Activated naive CD8-positive, alpha-beta T cell treated with anti-CD3 and anti-CD28 coated beads, Interleukin-2, amount 50 U/mL, for 24 hours (primary cell): ENCODE data around the gene BMPR1B.
A peak's percentile ranks its signal among the peaks of the same experiment; 100 is the strongest.

Experiments
- ATAC-seq: fragments of 150-1000 bp; cut with Tn5 transposase; one replicate; pipeline ENCODE4 v1.10.0; 2021
- DNase-seq: peaks from one replicate; pipeline ENCODE4 v3.0.0; 2021
- H3K27ac Mint-ChIP-seq: one replicate; pipeline ENCODE4 v1.8.0; 2021; ENCODE audit warnings: mild to moderate bottlenecking, mixed read lengths
- H3K27me3 Mint-ChIP-seq: one replicate; pipeline ENCODE4 v1.8.0; 2021; ENCODE audit warnings: mixed read lengths
- H3K36me3 Mint-ChIP-seq: one replicate; pipeline ENCODE4 v1.8.0; 2021; ENCODE audit warnings: low read depth, mixed read lengths
- H3K4me1 Mint-ChIP-seq: one replicate; pipeline ENCODE4 v1.8.0; 2021; ENCODE audit warnings: mixed read lengths
- H3K4me3 Mint-ChIP-seq: one replicate; pipeline ENCODE4 v1.8.0; 2021; ENCODE audit warnings: mild to moderate bottlenecking, moderate library complexity, mixed read lengths
- H3K9me3 Mint-ChIP-seq: one replicate; pipeline ENCODE4 v1.8.0; 2021; ENCODE audit warnings: mixed read lengths

Gene BMPR1B

GRCh38 chr4:94743838-94744237, 13.9 kb upstream of the BMPR1B start:
- Mint-ChIP-seq H3K4me1 (no peaks in the 10 kb centered on the region), H3K36me3 (no peaks in the 10 kb centered on the region), H3K27me3 (no peaks in the 10 kb centered on the region), H3K27ac (no peak overlapping the region), H3K9me3 (no peaks in the 10 kb centered on the region), H3K4me3 (no peak overlapping the region)
- no peak for ATAC-seq
- DNase-seq: no peak

DNA sequence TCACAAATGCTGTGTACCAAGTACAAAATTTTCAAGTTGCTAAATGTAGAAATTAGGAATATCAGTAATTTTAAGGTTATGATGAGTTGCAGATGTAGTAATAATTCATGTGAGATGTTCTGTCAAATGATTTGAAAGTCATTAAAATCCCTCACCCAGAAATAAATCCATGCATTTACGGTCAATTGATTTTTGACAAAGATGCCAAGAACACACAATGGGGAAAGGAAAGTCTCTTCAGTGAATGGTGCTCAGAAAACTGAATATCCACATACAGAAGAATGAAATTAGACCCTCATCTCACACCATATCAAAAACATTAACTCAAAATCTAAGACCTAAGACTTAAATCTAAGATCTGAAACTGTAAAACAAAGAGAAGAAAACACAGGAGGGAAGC, 12.9 kb upstream of the BMPR1B start:
- no peaks in the 10 kb centered on the region for H3K27me3 Mint-ChIP-seq
- no peak overlapping the region for H3K4me3 Mint-ChIP-seq
- H3K36me3 Mint-ChIP-seq: no peaks in the 10 kb centered on the region
- H3K27ac Mint-ChIP-seq: no peak overlapping the region
- ATAC-seq: no peak
- no peaks in the 10 kb centered on the region for H3K4me1 Mint-ChIP-seq
- no peaks in the 10 kb centered on the region for H3K9me3 Mint-ChIP-seq
- DNase-seq: no peak

- no peak for DNase-seq
- H3K27ac Mint-ChIP-seq: no peak overlapping the region
- no peak overlapping the region for H3K4me3 Mint-ChIP-seq
- H3K36me3 Mint-ChIP-seq: no peaks in the 10 kb centered on the region
- H3K9me3 Mint-ChIP-seq: no peaks in the 10 kb centered on the region
- no peaks in the 10 kb centered on the region for H3K27me3 Mint-ChIP-seq
- no peak for ATAC-seq
- H3K4me1 Mint-ChIP-seq: no peaks in the 10 kb centered on the region
These were observed 11.0 kb upstream of the BMPR1B start for GRCh38 chr4:94746746-94747145.

DNA sequence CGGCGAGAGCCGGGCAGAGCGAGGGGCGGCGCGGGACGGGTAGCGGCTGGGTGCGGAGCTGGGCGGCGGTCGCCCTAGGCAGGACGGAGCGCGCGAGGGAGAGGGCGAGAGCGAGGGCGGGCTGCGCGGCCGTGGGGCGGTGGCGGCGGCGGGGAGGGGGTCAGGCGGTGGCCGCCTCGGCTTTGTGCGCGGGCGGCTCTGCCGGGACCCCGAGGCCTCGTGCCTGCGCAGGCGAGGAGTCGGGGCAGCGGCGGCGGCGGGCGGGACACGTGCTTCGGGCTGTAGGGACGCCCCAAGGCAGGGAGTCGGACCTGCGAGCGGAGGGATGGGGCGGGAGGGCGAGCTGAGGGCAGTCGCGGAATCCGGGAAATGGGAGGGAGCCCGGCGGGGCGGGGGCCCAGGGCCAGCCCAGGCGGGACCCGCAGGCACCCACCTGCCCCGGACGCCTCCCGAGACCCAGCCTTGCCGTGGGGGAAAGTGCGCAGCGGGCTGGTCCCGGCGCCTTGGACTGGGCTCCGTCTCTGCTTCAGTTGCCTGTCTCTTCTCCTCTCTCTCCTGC, 465 bp downstream of the BMPR1B start:
- DNase-seq (peak; percentile 6), ATAC-seq (peak; percentile 34)
- peaks cover 58% of the 10 kb centered on the region for H3K27me3 Mint-ChIP-seq
- H3K27ac Mint-ChIP-seq: no peak overlapping the region
- peak overlapping the region; percentile 60 for H3K4me3 Mint-ChIP-seq
- H3K4me1 Mint-ChIP-seq: peaks cover 7% of the 10 kb centered on the region
- no peaks in the 10 kb centered on the region for H3K9me3 Mint-ChIP-seq
- H3K36me3 Mint-ChIP-seq: no peaks in the 10 kb centered on the region

DNA sequence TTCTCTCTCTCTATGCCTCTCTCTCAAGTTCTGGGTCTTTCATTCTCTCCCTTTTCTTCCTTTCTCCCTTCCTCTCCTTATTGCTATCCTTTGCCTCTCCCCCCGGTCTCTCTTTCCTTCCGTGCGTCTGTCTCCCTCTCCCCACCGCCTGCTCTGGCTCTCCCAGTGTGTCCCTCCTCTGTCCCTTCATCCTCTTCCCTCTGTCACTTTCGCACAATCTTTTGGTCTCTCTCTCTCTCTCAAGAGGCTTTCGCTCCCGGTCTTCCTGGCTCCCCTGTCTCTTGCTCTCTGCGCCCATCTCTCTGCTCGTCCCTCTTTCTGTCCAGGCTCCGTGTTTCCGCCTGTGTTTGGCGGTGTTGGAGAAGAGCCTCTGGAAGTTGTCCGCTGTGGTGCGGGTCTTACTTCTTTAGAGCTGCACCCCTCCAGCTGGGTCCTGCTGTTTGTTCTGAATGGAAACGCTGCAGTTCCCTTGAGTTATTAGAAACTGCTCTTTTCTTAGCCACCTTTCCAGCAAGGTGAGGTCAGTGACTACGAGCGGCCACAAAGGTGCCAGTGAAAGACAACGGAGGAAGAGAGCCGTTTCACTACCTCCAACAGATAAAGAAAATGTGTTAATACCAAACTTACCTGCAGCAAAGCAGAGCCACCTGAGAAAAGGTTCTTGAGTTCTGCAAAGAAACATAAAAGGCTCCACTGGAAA, 1.1 kb downstream of the BMPR1B start:
- no peaks in the 10 kb centered on the region for H3K36me3 Mint-ChIP-seq
- H3K27ac Mint-ChIP-seq: no peak overlapping the region
- no peaks in the 10 kb centered on the region for H3K9me3 Mint-ChIP-seq
- H3K4me1 Mint-ChIP-seq: peaks cover 7% of the 10 kb centered on the region
- H3K27me3 Mint-ChIP-seq: peaks cover 55% of the 10 kb centered on the region
- peak overlapping the region; percentile 60 for H3K4me3 Mint-ChIP-seq
- ATAC-seq (no peak), DNase-seq (no peak)

DNA sequence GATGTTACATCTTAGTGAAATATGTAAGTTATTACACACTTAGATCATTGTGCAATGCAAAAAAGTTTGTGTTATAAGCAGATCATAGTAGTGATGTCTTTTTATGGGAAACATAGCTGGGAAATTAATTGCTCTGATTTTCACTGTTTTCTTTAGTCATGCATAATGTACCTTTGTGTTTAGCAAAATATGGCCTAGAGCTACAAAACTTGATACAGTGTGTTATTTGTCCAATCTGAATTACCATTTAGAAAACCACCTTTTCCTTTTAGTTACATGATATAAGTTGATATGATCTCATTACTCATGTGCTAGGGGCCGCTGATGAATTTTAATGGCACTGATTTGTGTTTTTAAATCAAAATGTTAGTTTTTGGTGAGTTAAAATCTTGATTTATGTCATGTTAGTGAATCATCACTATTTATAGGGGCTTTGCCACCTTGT, 2.0 kb downstream of the BMPR1B start:
- Mint-ChIP-seq H3K27ac (no peak overlapping the region), H3K4me3 (no peak overlapping the region), H3K27me3 (peaks cover 51% of the 10 kb centered on the region), H3K36me3 (no peaks in the 10 kb centered on the region), H3K4me1 (peaks cover 7% of the 10 kb centered on the region), H3K9me3 (no peaks in the 10 kb centered on the region)
- no peak for ATAC-seq
- DNase-seq: no peak

DNA sequence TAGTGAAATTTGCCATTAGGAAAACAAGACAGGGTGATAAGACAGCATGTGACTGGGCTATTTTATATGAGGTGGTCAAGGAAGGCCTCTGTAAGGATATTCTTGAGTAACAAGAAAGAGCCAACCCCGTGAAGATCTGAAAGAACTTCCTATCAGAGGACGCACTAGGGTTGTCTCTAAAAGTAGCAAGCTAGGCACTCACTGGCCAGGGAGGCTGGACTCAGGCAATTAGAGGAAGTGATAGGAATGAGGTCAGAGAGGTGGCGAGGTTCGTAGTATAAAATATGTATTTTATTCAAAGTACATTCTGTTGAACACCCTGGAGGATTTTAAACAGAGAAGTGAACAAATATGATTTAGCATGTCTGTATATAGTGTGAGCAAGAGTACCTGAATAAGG, 4.6 kb downstream of the BMPR1B start:
- Mint-ChIP-seq H3K27me3 (peaks cover 33% of the 10 kb centered on the region), H3K27ac (no peak overlapping the region), H3K4me3 (no peak overlapping the region), H3K9me3 (no peaks in the 10 kb centered on the region), H3K4me1 (peaks cover 6% of the 10 kb centered on the region), H3K36me3 (no peaks in the 10 kb centered on the region)
- DNase-seq (no peak), ATAC-seq (no peak)

DNA sequence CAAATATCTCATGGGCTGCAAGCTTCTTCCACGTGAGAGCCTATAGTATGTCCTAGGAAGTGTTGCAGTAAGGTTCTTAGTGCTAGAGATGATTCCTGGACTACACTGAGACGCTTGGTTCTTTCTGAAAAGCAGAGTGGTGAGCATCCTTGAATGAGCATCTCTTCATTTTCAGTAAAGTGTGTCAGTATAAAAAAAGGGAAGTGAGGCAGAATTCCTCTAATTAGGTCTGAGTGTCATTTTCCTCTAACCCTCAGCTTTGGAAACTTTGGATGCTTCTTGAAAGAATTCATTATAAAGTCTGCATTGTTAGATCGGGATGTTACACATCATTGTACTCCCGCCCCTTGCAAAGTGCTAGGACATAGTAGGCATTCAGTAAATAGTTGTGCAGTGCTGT, 5.2 kb downstream of the BMPR1B start:
- no peak overlapping the region for H3K27ac Mint-ChIP-seq
- H3K4me3 Mint-ChIP-seq: no peak overlapping the region
- ATAC-seq: no peak
- H3K9me3 Mint-ChIP-seq: no peaks in the 10 kb centered on the region
- peaks cover 5% of the 10 kb centered on the region for H3K4me1 Mint-ChIP-seq
- H3K36me3 Mint-ChIP-seq: no peaks in the 10 kb centered on the region
- peaks cover 29% of the 10 kb centered on the region for H3K27me3 Mint-ChIP-seq
- no peak for DNase-seq

DNA sequence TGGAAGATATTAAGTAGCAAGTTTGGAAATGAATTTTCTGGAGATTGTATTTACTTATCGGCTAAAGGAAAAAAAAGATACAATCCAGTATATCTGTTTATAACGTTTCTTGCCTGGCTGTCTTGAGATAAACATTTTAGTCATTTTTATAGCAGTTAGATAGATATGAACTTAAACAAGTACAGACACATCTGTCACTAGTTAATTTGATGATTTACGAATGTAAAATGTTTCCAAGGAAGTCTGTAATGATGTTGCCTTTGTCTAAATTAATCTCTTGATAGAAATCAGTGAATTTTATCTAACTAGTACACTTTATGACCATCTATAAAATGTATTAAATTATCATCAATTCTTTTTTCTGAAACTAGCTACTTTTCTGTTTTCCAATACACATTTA, 5.7 kb downstream of the BMPR1B start:
- no peak overlapping the region for H3K4me3 Mint-ChIP-seq
- H3K4me1 Mint-ChIP-seq: peaks cover 4% of the 10 kb centered on the region
- peaks cover 31% of the 10 kb centered on the region for H3K27me3 Mint-ChIP-seq
- no peak for DNase-seq
- no peaks in the 10 kb centered on the region for H3K9me3 Mint-ChIP-seq
- no peak for ATAC-seq
- no peaks in the 10 kb centered on the region for H3K36me3 Mint-ChIP-seq
- no peak overlapping the region for H3K27ac Mint-ChIP-seq

GRCh38 chr4:94764069-94764468, 6.3 kb downstream of the BMPR1B start:
- no peak for ATAC-seq
- H3K4me1 Mint-ChIP-seq: no peaks in the 10 kb centered on the region
- H3K27ac Mint-ChIP-seq: no peak overlapping the region
- H3K4me3 Mint-ChIP-seq: no peak overlapping the region
- no peak for DNase-seq
- H3K36me3 Mint-ChIP-seq: no peaks in the 10 kb centered on the region
- no peaks in the 10 kb centered on the region for H3K9me3 Mint-ChIP-seq
- peaks cover 26% of the 10 kb centered on the region for H3K27me3 Mint-ChIP-seq

DNA sequence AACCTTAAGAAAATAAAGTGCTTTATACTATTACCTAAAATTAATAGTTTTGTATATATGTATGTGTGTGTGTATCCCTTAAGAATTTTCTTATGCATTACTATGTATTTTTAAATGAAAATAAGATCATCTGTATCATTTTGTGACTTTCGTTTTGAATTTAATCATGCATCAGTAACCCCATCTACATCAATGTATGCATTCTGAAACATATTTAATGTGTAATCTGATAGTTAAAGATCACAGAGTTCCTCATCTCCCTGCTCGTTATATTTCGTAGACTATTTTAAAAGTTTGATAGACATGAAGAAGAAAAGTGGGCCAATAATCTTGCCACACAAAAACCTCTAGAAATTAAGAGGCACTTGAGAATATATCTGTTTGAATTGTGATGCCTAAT, 7.4 kb downstream of the BMPR1B start:
- Mint-ChIP-seq H3K9me3 (no peaks in the 10 kb centered on the region), H3K36me3 (no peaks in the 10 kb centered on the region), H3K27ac (no peak overlapping the region), H3K4me3 (no peak overlapping the region), H3K4me1 (no peaks in the 10 kb centered on the region), H3K27me3 (peaks cover 15% of the 10 kb centered on the region)
- DNase-seq (no peak), ATAC-seq (no peak)

DNA sequence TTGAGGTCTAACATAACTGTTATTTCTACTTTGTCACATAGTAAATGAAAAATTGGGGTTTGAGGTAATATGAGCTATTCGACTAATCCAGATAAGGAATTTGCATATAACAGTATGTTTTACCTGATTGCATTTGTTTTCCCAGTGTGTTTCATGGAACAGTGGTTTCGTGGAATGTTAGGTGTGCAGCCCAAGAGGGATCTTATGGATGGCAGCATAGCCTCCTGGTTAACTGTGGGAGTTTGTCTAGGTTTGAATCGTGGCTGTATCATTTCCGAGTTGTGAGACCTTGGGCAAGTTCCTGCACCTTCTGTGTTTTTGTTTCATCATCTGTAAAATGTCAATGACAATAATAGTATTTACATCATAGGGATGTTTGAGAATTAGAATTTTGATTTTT, 7.9 kb downstream of the BMPR1B start:
- no peaks in the 10 kb centered on the region for H3K36me3 Mint-ChIP-seq
- no peaks in the 10 kb centered on the region for H3K4me1 Mint-ChIP-seq
- H3K27me3 Mint-ChIP-seq: peaks cover 12% of the 10 kb centered on the region
- ATAC-seq (no peak), DNase-seq (no peak)
- H3K4me3 Mint-ChIP-seq: no peak overlapping the region
- no peak overlapping the region for H3K27ac Mint-ChIP-seq
- no peaks in the 10 kb centered on the region for H3K9me3 Mint-ChIP-seq

DNA sequence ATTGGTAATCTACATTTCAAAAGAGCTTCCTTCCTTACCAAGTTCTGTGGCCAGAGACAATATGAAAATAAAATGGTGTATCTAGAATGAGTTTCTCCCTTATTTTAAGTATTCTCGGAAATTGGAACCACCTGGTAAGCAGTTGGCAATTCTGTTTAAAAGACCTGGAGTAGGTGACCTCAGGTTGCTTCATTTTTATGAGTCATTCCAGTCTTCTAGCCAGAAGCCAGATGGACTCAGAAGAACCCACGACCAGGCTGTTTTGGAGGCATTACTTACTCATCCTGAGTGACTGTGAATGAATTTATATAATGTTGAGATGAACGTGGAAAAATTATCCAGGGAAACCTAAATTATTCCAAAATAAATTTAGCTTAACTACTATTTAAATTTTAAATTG, 9.1 kb downstream of the BMPR1B start:
- Mint-ChIP-seq H3K4me1 (no peaks in the 10 kb centered on the region), H3K27me3 (peaks cover 12% of the 10 kb centered on the region), H3K9me3 (no peaks in the 10 kb centered on the region), H3K36me3 (no peaks in the 10 kb centered on the region), H3K27ac (no peak overlapping the region), H3K4me3 (no peak overlapping the region)
- no peak for DNase-seq
- no peak for ATAC-seq

- ATAC-seq (no peak), DNase-seq (no peak)
- Mint-ChIP-seq H3K4me3 (no peak overlapping the region), H3K27ac (no peak overlapping the region), H3K27me3 (peaks cover 10% of the 10 kb centered on the region), H3K36me3 (no peaks in the 10 kb centered on the region), H3K9me3 (no peaks in the 10 kb centered on the region), H3K4me1 (no peaks in the 10 kb centered on the region)
These were observed 9.7 kb downstream of the BMPR1B start for GRCh38 chr4:94767446-94767845.

- DNase-seq (no peak), ATAC-seq (no peak)
- H3K4me1 Mint-ChIP-seq: no peaks in the 10 kb centered on the region
- no peaks in the 10 kb centered on the region for H3K36me3 Mint-ChIP-seq
- peaks cover 25% of the 10 kb centered on the region for H3K9me3 Mint-ChIP-seq
- no peak overlapping the region for H3K27ac Mint-ChIP-seq
- H3K4me3 Mint-ChIP-seq: no peak overlapping the region
- peaks cover 1% of the 10 kb centered on the region for H3K27me3 Mint-ChIP-seq
These were observed 25.0 kb downstream of the BMPR1B start for GRCh38 chr4:94782707-94783106.

GRCh38 chr4:94791701-94792100, 33.9 kb downstream of the BMPR1B start:
- Mint-ChIP-seq H3K4me1 (no peaks in the 10 kb centered on the region), H3K4me3 (no peak overlapping the region), H3K36me3 (no peaks in the 10 kb centered on the region), H3K9me3 (peaks cover 7% of the 10 kb centered on the region), H3K27ac (no peak overlapping the region), H3K27me3 (no peaks in the 10 kb centered on the region)
- DNase-seq (no peak), ATAC-seq (no peak)
